GM19467 (cell line): ENCODE results near the gene SSC5D.

Experiments used
- ATAC-seq: cut with Tn5 transposase; IDR thresholded peaks from one replicate; pipeline ENCODE4 v1.9.1; 2021; ENCODE audit warnings: mild to moderate bottlenecking, moderate library complexity; ENCODE audit not compliant: unreplicated experiment

Gene SSC5D

GRCh38 chr19:55535173-55535964, 47.1 kb downstream of the SSC5D start:
- no peak for ATAC-seq

- ATAC-seq: no peak
Measured at GRCh38 chr19:55535965-55536350, 47.7 kb downstream of the SSC5D start.

- no peak for ATAC-seq
Measured at GRCh38 chr19:55536366-55536765, 48.1 kb downstream of the SSC5D start.

DNA sequence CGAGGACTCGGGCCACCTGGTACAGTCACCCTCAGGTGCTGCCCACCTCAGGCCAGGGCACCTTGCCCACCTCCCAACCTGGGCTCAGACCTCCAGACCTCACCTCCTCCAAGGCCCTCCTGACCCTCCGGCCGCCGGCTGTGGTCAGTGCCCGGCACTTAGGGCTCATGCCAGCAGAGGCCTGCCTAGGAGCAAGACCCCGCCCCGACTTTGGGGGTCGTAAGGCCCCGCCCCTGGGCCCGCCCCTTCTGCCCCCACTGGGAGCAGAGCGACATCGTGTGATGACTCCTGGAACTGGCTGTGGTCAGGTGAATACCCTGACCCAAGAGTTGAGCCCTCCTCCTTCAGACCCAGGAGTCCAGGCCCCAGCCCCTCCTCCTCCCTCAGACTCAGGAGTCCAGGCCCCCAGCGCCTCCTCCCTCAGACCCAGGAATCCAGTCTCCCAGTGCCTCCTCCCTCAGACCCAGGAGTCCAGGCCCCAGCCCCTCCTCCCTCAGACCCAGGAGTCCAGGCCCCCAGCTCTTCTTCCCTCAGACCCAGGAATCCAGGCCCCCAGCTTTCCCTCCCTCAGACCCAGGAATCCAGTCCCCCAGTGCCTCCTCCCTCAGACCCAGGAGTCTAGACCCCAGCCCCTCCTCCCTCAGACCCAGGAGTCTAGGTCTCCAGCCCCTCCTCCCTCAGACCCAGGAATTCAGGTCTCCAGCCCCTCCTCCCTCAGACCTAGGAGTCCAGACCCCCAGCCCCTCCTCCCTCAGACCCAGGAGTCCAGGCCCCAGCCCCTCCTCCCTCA, 48.9 kb downstream of the SSC5D start, which contains the start of gene SBK2:
TSS of gene SBK2 (minus strand) at position 183 of the 790 bp plus-strand sequence. CDS start 839 bp downstream, outside the sequence.
- no peak for ATAC-seq

DNA sequence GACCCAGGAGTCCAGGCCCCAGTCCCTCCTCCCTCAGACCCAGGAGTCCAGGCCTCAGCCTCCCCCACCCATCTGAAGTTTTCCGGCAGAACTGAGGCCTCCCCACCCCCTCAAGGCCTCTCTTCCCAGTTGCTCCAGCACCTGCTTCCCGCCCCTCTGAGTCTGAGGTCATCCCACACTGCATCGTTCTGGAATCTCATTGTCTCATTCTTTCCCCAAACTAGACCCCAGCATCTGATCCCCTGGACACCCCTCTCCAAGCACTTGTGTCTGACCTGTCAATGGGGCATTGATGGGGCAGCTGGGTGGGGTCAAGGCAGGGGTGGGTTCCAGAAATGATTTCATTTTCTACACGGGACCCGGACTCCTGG, 49.5 kb downstream of the SSC5D start:
- ATAC-seq: no peak

DNA sequence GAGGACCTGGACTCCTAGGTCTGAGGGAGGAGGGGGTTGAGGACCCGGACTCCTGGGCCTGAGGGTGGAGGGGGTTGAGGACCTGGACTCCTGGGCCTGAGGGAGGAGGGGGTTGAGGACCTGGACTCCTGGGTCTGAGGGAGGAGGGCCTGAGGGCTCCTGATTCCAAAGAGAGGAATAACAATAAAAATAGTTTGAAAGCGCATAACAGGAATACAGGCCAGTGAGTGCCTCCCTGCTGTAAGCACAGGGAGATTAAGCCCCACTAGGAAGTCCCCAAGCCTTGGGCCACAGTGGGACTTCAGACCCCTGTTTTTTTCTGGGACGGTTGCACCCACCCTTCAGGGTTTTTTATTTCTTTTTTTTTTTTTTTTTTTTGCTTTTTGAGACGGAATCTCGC, 49.9 kb downstream of the SSC5D start:
- ATAC-seq: no peak

DNA sequence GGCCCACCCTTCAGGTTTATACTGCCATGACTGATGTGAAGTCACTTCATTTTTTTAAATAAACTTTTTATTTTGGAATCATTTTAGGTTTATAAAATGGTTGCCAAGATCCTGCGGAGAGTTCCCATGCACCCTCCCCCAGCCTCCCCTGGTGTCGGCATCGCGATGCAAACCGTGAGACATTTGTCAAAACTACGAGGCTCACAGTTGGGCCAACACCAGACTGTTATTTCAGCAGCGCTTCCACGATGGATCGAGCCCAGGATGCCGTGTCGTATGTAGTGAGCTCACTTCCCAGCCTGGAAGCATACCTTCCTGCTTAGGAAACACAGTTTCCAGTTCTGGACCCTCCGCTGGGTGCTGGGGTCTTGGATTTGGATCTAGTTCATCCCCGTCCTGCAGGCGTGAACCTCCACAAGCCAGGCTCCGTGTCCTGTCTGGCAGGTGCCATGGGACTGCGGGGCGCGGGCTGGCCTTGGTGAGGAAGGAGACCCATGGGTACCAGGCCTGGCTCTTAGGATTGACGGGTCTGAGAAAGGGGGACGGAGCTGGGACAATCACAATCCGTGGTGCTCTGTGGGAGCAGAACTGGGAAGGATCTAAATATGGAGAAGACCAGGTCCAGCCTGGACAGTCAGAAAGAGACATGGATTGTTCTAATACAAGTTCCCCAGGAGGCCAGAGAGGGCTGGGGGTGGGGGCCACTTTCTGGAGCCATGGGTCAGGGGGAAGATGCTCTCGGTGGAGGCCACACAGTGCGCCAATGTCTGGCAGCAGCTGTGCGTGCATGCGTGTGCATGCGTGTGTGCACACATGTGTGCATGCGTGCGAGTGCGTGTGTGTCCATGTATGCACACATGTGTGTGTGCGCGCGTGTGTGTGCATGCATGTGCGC, 51.1 kb downstream of the SSC5D start:
- no peak for ATAC-seq

DNA sequence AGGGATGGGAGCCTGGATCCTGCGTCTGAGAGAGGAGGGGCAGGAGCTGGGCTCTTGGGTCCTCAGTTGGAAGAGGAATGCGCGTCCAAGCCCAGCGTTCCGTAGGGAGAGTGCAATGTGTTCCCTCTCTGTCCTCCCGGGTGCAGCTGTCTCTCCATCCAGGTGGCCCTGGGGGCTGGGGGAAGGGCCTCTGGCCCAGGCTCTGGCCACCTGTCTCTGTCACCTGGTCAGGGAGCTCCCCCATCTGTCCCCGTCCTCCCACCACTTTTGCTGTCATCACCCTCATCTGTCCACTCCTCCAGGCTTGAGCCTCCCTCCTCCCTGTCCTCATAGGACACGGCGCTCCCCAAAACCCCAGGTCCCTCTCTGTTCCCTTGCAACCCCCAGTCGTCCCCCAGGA, 52.4 kb downstream of the SSC5D start:
- ATAC-seq: no peak

- ATAC-seq: no peak
Measured at GRCh38 chr19:55541091-55541490, 52.9 kb downstream of the SSC5D start.

- ATAC-seq: no peak
Measured at GRCh38 chr19:55542292-55542855, 54.1 kb downstream of the SSC5D start.

DNA sequence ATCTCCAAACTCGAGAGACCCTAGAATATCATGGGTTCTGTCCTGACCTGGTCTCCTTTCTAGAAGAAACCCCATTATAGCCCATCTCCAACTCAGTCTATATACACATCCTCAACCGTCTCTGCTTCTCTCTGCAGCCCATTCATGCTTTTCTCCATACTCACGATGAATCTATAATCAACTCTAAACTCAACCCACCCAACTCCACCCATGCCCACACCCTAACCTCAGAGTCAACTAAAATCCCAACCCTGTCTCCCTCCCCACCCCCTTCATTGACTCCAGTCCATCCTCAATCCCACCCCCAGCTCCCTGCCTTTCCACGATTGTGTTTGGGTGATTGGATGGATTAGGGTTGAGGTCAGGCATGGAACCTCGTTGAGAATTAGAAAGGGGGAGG, 55.3 kb downstream of the SSC5D start:
- no peak for ATAC-seq

DNA sequence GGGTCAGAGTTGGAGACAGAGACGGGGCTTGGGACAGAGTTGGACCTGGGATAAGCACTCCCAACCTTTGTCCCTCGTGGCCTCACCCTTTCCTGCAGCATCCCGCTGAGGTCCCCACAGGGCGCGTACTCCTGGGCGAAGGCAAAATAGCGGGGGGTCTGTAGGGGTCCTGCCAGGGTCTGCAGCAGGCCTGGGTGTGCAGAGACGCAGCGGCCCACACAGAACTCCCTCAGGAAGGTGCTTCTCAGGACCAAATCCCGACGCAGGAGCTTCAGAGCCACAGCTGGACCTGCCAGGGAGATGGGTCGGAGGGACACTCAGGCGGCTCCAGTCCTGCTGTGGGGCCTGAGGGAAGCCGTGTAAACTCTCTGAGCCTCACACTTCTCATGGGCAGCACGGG, 55.8 kb downstream of the SSC5D start:
- no peak for ATAC-seq

GRCh38 chr19:55544776-55545439, 56.7 kb downstream of the SSC5D start:
- ATAC-seq: no peak

- no peak for ATAC-seq
Measured at GRCh38 chr19:55545443-55545842, 57.2 kb downstream of the SSC5D start, which contains the start of gene SBK3. TSS of gene SBK3 (minus strand) at chr19:55545543. CDS start at chr19:55545543, 0 bp downstream.

DNA sequence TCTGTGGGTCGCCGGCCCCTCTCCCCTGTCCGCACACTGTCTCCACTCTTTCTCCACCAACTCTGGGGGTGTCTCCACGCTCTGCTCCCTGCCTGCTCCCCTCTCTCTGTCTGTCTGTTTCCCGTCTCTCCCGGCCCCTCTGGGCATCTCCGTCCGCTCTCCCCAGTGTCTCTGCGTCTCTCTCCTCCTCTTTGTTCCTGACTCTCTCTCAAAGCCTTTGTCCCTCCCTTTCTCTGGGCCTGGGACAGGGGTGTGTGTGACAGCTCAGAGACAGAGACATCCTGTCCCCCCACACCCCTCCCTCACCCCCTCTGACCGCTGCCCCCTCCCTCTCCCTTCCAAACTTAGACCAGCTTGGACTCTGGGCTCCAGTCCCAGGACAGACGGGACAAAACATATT, 57.8 kb downstream of the SSC5D start:
- no peak for ATAC-seq

DNA sequence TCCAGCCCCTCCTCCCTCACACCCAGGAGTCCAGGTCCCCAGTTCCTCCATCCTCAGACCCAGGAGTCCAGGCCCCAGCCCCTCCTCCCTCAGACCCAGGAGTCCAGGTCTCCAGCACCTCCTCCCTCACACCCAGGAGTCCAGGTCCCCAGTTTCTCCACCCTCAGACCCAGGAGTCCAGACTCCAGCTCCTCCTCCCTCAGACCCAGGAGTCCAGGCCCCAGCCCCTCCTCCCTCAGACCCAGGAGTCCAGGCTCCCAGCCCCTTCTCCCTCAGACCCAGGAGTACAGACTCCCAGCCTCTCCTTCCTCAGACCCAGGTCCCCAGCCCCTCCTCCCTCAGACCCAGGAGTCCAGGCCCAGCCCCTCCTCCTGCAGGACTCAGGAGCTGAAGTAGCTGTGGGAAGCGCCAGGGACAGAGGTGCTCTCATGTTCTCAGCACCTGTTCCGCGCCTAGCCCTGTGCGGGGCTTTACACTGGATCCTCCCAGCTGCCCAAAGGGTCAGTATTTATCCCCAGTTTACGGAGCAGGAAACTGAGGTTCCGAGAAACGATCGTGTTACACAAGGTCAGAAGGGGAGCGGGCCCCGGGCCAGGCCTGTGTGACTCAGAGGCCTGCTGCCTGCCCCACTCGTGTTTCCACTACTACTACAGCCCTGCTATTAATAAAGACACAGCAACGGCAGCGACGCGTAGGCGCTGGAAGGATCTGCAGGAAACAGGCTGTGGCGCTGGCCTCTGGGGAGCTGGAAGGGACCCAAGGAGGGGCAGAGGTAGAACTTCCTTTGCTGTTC, 58.8 kb downstream of the SSC5D start:
- no peak for ATAC-seq

- no peak for ATAC-seq
Measured at GRCh38 chr19:55549500-55550320, 61.5 kb downstream of the SSC5D start.

DNA sequence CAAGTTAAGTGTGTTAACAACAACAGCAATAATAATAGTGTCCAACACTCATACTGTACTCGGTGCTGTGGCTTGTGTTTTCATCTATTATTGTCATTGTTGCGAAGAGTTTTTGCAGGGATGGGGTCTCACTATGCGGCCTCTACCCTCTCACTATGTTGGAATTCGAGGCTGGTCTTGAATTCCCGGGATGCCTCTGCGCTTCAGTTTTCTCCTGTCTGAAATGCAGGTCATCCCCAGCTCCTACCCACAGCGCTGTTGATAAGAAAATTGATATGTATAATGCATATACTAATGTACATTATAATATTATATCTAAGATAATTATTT, 62.0 kb downstream of the SSC5D start:
- ATAC-seq: no peak

DNA sequence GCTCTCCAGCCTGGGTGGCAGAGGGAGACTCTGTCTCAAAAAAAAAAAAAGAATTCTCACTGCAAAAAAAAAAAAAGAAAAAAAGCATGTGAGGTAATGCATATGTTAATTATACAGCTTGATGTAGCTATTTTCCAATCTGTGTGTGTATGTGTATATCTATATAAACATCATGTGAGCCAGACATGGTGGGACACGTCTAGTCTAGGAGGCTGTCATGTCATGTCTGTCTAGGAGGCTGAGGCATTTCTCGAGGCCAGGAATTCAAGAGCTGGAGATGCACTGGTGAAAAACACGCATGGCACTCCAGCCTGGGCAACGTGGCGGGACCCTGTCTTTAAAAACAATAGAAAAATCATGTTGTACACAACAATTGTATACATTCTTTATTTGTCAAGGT, 64.0 kb downstream of the SSC5D start:
- ATAC-seq: no peak
